NCI-H2196 treated with DMSO at 0.1 percent for 48 hours (cell line): ENCODE data around the gene RBM24.
"Not testable (repeated sequence)": the region's sequence is repeated elsewhere in the genome, so short reads cannot be mapped to it uniquely, and the experiment has no call there.

Source experiments
- DNase-seq: peaks from one replicate; lab custom pipeline; 2025; ENCODE audit not compliant: unreplicated experiment; lab: John Stamatoyannopoulos, UW

Gene RBM24

GRCh38 chr6:17289630-17290061, 8.5 kb downstream of the RBM24 start:
- DNase-seq: no peak

- no peak for DNase-seq
These were observed 10.6 kb downstream of the RBM24 start for GRCh38 chr6:17291778-17292177.

- DNase-seq: no peak
These were observed 11.5 kb downstream of the RBM24 start for GRCh38 chr6:17292600-17293133.

- no peak for DNase-seq
These were observed 12.2 kb downstream of the RBM24 start for GRCh38 chr6:17293395-17293794.

GRCh38 chr6:17297271-17298080, 16.3 kb downstream of the RBM24 start:
- no peak for DNase-seq

GRCh38 chr6:17298257-17298656, 17.1 kb downstream of the RBM24 start:
- no peak for DNase-seq

- no peak for DNase-seq
These were observed 18.1 kb downstream of the RBM24 start for GRCh38 chr6:17299222-17299621.

- no peak for DNase-seq
These were observed 18.6 kb downstream of the RBM24 start for GRCh38 chr6:17299750-17300149.

- no peak for DNase-seq
These were observed 19.5 kb downstream of the RBM24 start for GRCh38 chr6:17300637-17301036.

- DNase-seq: no peak
These were observed 22.3 kb downstream of the RBM24 start for GRCh38 chr6:17303444-17303843.

- no peak for DNase-seq
These were observed 24.2 kb downstream of the RBM24 start for GRCh38 chr6:17305219-17306001.

GRCh38 chr6:17311595-17312311, 30.6 kb downstream of the RBM24 start:
- no peak for DNase-seq

- DNase-seq: not testable (repeated sequence)
These were observed 32.1 kb downstream of the RBM24 start for GRCh38 chr6:17313238-17313637.

GRCh38 chr6:17313971-17314370, 32.8 kb downstream of the RBM24 start:
- DNase-seq: no peak

- DNase-seq: no peak
These were observed 34.1 kb downstream of the RBM24 start for GRCh38 chr6:17315262-17315661.

- no peak for DNase-seq
These were observed 37.4 kb downstream of the RBM24 start for GRCh38 chr6:17318435-17319165.

GRCh38 chr6:17320266-17320665, 39.1 kb downstream of the RBM24 start:
- not testable (repeated sequence) for DNase-seq

GRCh38 chr6:17331238-17331637, 50.1 kb downstream of the RBM24 start:
- DNase-seq: no peak

GRCh38 chr6:17334265-17334664, 53.1 kb downstream of the RBM24 start:
- no peak for DNase-seq

- DNase-seq: no peak
These were observed 55.3 kb downstream of the RBM24 start for GRCh38 chr6:17336425-17336824.

GRCh38 chr6:17339308-17339670, 58.1 kb downstream of the RBM24 start:
- DNase-seq: no peak
